IMR-90 (cell line): ENCODE data around the gene ADM2. TPM values are rescaled to one million over a fixed set of nuclear protein-coding genes. Genes with fewer than 3 reads are reported as not detected.

Source experiments
- ATAC-seq: fragments of 200-7000 bp; cut with Tn5 transposase; 2 replicates; pipeline ENCODE4 v1.9.1; 2020; ENCODE audit warnings: low read depth, mild to moderate bottlenecking, moderate library complexity
- BruUV-seq: library from RNA; stranded (reverse); fragments of 400-500 nt; replicated peaks from 2 replicates; lab custom pipeline; 2021; lab: Mats Ljungman, UMichigan
- CTCF ChIA-PET: fragments of 300-600 bp; formaldehyde crosslinking; extraction: SDS; loops from one replicate; lab custom pipeline; 2021; ENCODE audit warnings: antibody characterized with exemption; lab: Yijun Ruan, JAX
- POLR2A ChIA-PET: fragments of 300-600 bp; sonication (Branson Sonifier 250); formaldehyde crosslinking; loops from one replicate; lab custom pipeline; 2022; ENCODE audit warnings: antibody characterized with exemption; ENCODE audit not compliant: unreplicated experiment; lab: Charles Lee
- DNase-seq: peaks from one replicate; pipeline ENCODE4 v3.0.0; 2013
- H2AFZ ChIP-seq: replicated peaks from 2 replicates; pipeline ENCODE3; 2013; ENCODE audit warnings: low read length, mild to moderate bottlenecking; ENCODE audit not compliant: poor library complexity
- H2AK5ac ChIP-seq: 2 replicates; pipeline ENCODE4 v1.6.1; 2013; ENCODE audit warnings: low read depth, low read length, inconsistent platforms
- H2AK9ac ChIP-seq: replicated peaks from 2 replicates; pipeline ENCODE3; 2013; ENCODE audit warnings: mild to moderate bottlenecking, low read depth, low read length, moderate library complexity; ENCODE audit not compliant: poor library complexity
- H2BK120ac ChIP-seq: 2 replicates; pipeline ENCODE4 v1.6.1; 2013; ENCODE audit warnings: low read depth, low read length, inconsistent platforms
- H2BK15ac ChIP-seq: 3 replicates; pipeline ENCODE4 v1.6.1; 2013; ENCODE audit warnings: low read depth, low read length, inconsistent platforms
- H2BK20ac ChIP-seq: 2 replicates; pipeline ENCODE4 v1.6.1; 2013; ENCODE audit warnings: low read depth, mild to moderate bottlenecking, inconsistent platforms, low read length, moderate library complexity
- H2BK5ac ChIP-seq: 2 replicates; pipeline ENCODE4 v1.6.1; 2013; ENCODE audit warnings: mild to moderate bottlenecking, low read depth, low read length, inconsistent platforms; ENCODE audit not compliant: poor library complexity, severe bottlenecking
- H3K14ac ChIP-seq: replicated peaks from 2 replicates; pipeline ENCODE4 v1.6.1; 2013; ENCODE audit warnings: low read depth, low read length, inconsistent platforms
- H3K18ac ChIP-seq: 2 replicates; pipeline ENCODE4 v1.6.1; 2013; ENCODE audit warnings: low read depth, low read length, control low read depth
- H3K23ac ChIP-seq: 2 replicates; pipeline ENCODE4 v1.6.1; 2013; ENCODE audit warnings: low read depth, low read length, inconsistent platforms
- H3K27ac ChIP-seq: 2 replicates; pipeline ENCODE4 v1.5.1; 2013; ENCODE audit warnings: mild to moderate bottlenecking, control low read depth, low read length; ENCODE audit not compliant: insufficient read depth
- H3K27me3 ChIP-seq: 2 replicates; pipeline ENCODE4 v1.6.1; 2013; ENCODE audit warnings: low read length; ENCODE audit not compliant: control insufficient read depth, insufficient read depth
- H3K36me3 ChIP-seq: 2 replicates; pipeline ENCODE4 v1.6.1; 2013; ENCODE audit warnings: low read length, mixed read lengths; ENCODE audit not compliant: control insufficient read depth, insufficient read depth
- H3K4ac ChIP-seq: 2 replicates; pipeline ENCODE4 v1.6.1; 2013; ENCODE audit warnings: low read depth, low read length, inconsistent platforms
- H3K4me1 ChIP-seq: 2 replicates; pipeline ENCODE4 v1.6.1; 2013; ENCODE audit warnings: low read length, mixed read lengths; ENCODE audit not compliant: control insufficient read depth, insufficient read depth
- H3K4me2 ChIP-seq: 2 replicates; pipeline ENCODE4 v1.6.1; 2013; ENCODE audit warnings: low read depth, mild to moderate bottlenecking, control low read depth, low read length, moderate library complexity
- H3K4me3 ChIP-seq: 2 replicates; pipeline ENCODE4 v1.5.1; 2013; ENCODE audit warnings: low read depth, mild to moderate bottlenecking, control low read depth, low read length, moderate library complexity; ENCODE audit not compliant: insufficient read depth
- H3K56ac ChIP-seq: 2 replicates; pipeline ENCODE4 v1.6.1; 2013; ENCODE audit warnings: low read length, inconsistent platforms; ENCODE audit not compliant: insufficient read depth; ENCODE audit errors: extremely low read depth
- H3K79me1 ChIP-seq, 2 experiments: 2 replicates each; pipeline ENCODE4 v1.6.1; 2013; ENCODE audit warnings: low read length in 2 of 2, inconsistent platforms in 1 of 2, low read depth in 1 of 2
- H3K9ac ChIP-seq: 2 replicates; pipeline ENCODE4 v1.6.1; 2013; ENCODE audit warnings: low read depth, low read length, control low read depth
- H3K9me1 ChIP-seq: 2 replicates; pipeline ENCODE4 v1.6.1; 2013; ENCODE audit warnings: low read length, inconsistent platforms; ENCODE audit not compliant: insufficient read depth
- H3K9me3 ChIP-seq: 2 replicates; pipeline ENCODE4 v1.6.1; 2013; ENCODE audit warnings: low read length; ENCODE audit not compliant: control insufficient read depth, insufficient read depth
- H4K20me1 ChIP-seq: 2 replicates; pipeline ENCODE4 v1.6.1; 2013; ENCODE audit warnings: low read length, inconsistent platforms; ENCODE audit not compliant: insufficient read depth
- H4K5ac ChIP-seq: 2 replicates; pipeline ENCODE4 v1.6.1; 2013; ENCODE audit warnings: mild to moderate bottlenecking, low read depth, low read length, control low read depth
- H4K8ac ChIP-seq, 2 experiments: 2 replicates each; pipeline ENCODE4 v1.6.1; 2013; ENCODE audit warnings: low read depth in 2 of 2, low read length in 2 of 2, control low read depth in 1 of 2, inconsistent platforms in 1 of 2
- H4K91ac ChIP-seq: 2 replicates; pipeline ENCODE4 v1.6.1; 2013; ENCODE audit warnings: low read depth, low read length, inconsistent platforms; ENCODE audit not compliant: insufficient read depth
- BHLHE40 ChIP-seq: fragments of 150-350 bp; IDR thresholded peaks from 2 replicates; pipeline ENCODE4 v1.6.1; 2016; ENCODE audit warnings: mild to moderate bottlenecking, low read depth, low read length
- CEBPB ChIP-seq: IDR thresholded peaks from 2 replicates; pipeline ENCODE4 v1.6.1; 2012; ENCODE audit warnings: low read depth, low read length, improper control_type of control experiment
- CHD1 ChIP-seq: IDR thresholded peaks from 2 replicates; pipeline ENCODE4 v1.6.1; 2012; ENCODE audit warnings: low read depth, low read length, improper control_type of control experiment
- FOS ChIP-seq: fragments of 150-350 bp; IDR thresholded peaks from 2 replicates; pipeline ENCODE4 v1.6.1; 2016; ENCODE audit warnings: low read depth, low read length
- MAFK ChIP-seq: IDR thresholded peaks from 2 replicates; pipeline ENCODE4 v1.6.1; 2012; ENCODE audit warnings: low read depth, low read length, improper control_type of control experiment
- MXI1 ChIP-seq: IDR thresholded peaks from 2 replicates; pipeline ENCODE4 v1.6.1; 2012; ENCODE audit warnings: low read depth, mild to moderate bottlenecking, low read length, moderate library complexity, borderline replicate concordance
- NFE2L2 ChIP-seq: fragments of 150-350 bp; IDR thresholded peaks from 2 replicates; pipeline ENCODE4 v1.6.1; 2016; ENCODE audit warnings: low read depth, mild to moderate bottlenecking, low read length
- POLR2A ChIP-seq: IDR thresholded peaks from 2 replicates; pipeline ENCODE4 v1.6.1; 2012; ENCODE audit warnings: mild to moderate bottlenecking, low read depth, low read length
- RFX5 ChIP-seq: IDR thresholded peaks from 2 replicates; pipeline ENCODE4 v1.8.0; 2012; ENCODE audit warnings: low read depth, mild to moderate bottlenecking, low read length, moderate library complexity
- SMC3 ChIP-seq: fragments of 150-350 bp; IDR thresholded peaks from 2 replicates; pipeline ENCODE4 v1.6.1; 2016; ENCODE audit warnings: low read depth, mild to moderate bottlenecking, antibody characterized with exemption, low read length, moderate library complexity
- WGBS, 2 experiments: methylation state at CpG; one replicate each; pipeline versions ENCODE4 v1.1.5 to v1.1.7; 2013; ENCODE audit warnings: missing lambda C conversion rate in 2 of 2; ENCODE audit not compliant: insufficient read length in 1 of 2; ENCODE audit errors: extremely low coverage in 2 of 2; 5-methylcytosine and 5-hydroxymethylcytosine counted together
- dilution Hi-C: fragments of 300-500 bp; cut with HindIII; formaldehyde crosslinking; loops from one replicate; pipeline ENCODE4 v1.14.3; 2018; ENCODE audit warnings: low sequenced_read_pairs; ENCODE audit not compliant: unreplicated experiment
- in situ Hi-C: fragments of 300-500 bp; cut with MboI; formaldehyde crosslinking; loops from 3 replicates; pipeline ENCODE4 v1.14.3; 2019; ENCODE audit warnings: low sequenced_read_pairs, inconsistent platforms, mixed read lengths
- intact Hi-C: fragments of 100-400 bp; cut with micrococcal nuclease; formaldehyde crosslinking; loops from 2 replicates; pipeline ENCODE4 v1.10.0; 2022
- polyA plus RNA-seq, 3 experiments: library from polyadenylated mRNA; depleted of rRNA; stranded (reverse); fragments of >200 nt; gene quantifications; 2 replicates each; pipeline ENCODE4 v1.2.3, GENCODE V29; 2012; ENCODE audit warnings: low replicate concordance in 1 of 3
- total RNA-seq: library from RNA; depleted of rRNA; stranded (reverse); fragments of >200 nt; gene quantifications from 2 replicates; pipeline ENCODE4 v1.2.3, GENCODE V29; 2012
- TF ChIP-seq, protein P1 (sequence below): fragments of 150-350 bp; IDR thresholded peaks from 2 replicates; pipeline ENCODE4 v1.6.1; 2016; ENCODE audit warnings: low read depth, mild to moderate bottlenecking, low read length, moderate library complexity, borderline replicate concordance

The ADM2 gene
- total and polyA plus RNA-seq, 2 of the 4 experiments (the other 2 are of a cell fraction): 0.18 to 2.3 TPM

DNA sequence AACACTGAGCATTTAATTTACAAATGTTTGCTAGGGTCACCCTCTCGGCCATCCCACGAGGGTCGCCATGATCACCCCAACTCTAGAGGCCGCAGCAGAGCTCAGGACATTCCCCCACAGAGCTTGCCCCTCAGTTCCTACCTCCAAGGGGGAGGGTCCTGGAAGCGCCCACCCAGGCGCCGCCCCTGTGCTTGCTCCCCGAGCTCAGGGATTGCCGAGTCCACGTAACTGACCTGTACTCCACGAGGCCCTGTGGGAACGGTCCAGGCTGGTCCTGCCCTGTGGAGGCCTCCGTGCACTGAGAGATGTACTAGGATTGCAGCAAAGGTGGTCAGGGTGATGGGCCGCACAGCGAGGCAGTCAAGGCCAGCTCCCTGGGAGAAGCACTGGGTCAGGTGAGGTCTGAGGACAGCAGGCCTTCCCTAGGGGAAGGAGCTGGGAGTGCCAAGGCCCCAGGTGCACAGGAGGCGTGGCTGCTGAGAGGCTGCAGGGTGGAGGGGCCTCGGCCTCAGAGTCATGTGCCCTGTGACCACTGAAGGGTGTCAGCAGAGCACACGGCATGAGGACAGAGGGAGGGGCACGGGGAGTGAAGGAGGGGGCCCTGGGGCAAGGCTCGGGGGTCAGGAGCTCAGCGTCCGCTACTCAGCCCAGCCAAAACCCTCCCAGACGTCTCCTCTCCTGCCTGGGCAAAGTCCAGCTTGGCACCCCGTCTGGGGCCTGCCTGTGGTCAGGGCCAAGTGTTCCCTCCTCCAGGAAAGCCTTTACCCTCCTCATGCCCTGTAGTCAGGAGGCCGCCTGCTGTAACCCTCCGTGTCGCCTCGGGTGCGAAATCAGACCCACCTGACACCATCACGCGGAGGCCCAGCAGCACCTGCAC is 2.9 kb downstream of the ADM2 start:
- no peak overlapping the region for H3K27ac ChIP-seq
- peak overlapping the region; percentile 5 for H2AFZ ChIP-seq
- TF ChIP-seq NFE2L2 (no peak), MXI1 (no peak), BHLHE40 (no peak), CEBPB (no peak), MAFK (no peak), SMC3 (no peak), FOS (no peak), POLR2A (no peak), CHD1 (no peak), RFX5 (no peak)
- TF ChIP-seq, protein P1, sequence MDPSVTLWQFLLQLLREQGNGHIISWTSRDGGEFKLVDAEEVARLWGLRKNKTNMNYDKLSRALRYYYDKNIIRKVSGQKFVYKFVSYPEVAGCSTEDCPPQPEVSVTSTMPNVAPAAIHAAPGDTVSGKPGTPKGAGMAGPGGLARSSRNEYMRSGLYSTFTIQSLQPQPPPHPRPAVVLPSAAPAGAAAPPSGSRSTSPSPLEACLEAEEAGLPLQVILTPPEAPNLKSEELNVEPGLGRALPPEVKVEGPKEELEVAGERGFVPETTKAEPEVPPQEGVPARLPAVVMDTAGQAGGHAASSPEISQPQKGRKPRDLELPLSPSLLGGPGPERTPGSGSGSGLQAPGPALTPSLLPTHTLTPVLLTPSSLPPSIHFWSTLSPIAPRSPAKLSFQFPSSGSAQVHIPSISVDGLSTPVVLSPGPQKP: no peak
- H3K14ac ChIP-seq: no peak overlapping the region
- no TSS peak for BruUV-seq
- H3K9ac ChIP-seq: no peak overlapping the region
- H4K5ac ChIP-seq: no peak overlapping the region
- in situ Hi-C loops: no loop called here
- no peak overlapping the region for H4K8ac ChIP-seq
- ChIA-PET CTCF (no interaction called here), POLR2A (no interaction called here)
- H3K4me2 ChIP-seq: no peak overlapping the region
- H3K23ac ChIP-seq: no peak overlapping the region
- no peak overlapping the region for H3K56ac ChIP-seq
- H4K91ac ChIP-seq: no peak overlapping the region
- dilution Hi-C loops: no loop called here
- H3K27me3 ChIP-seq: peaks cover 17% of the 10 kb centered on the region
- no peak overlapping the region for H3K4me3 ChIP-seq
- DNase-seq: no peak
- WGBS, 2 experiments: 69% methylated on average over 5 of the region's 31 CpGs; no CpG with 5 or more reads in 1 of the 2 experiments
- no peak overlapping the region for H2AK5ac ChIP-seq
- intact Hi-C loops: no loop called here
- no peak overlapping the region for H2BK5ac ChIP-seq
- H3K4ac ChIP-seq: no peak overlapping the region
- H2BK15ac ChIP-seq: no peak overlapping the region
- no peaks in the 10 kb centered on the region; the same call in 1 of the 2 replicates for H3K9me1 ChIP-seq
- peaks cover 0 to 3% of the 10 kb centered on the region in 2 experiments; a peak in 1 of 4 replicates for H3K79me1 ChIP-seq
- no peak overlapping the region for H2BK120ac ChIP-seq
- H2BK20ac ChIP-seq: no peak overlapping the region
- H2AK9ac ChIP-seq: peak overlapping the region; percentile 6
- no peaks in the 10 kb centered on the region for H3K4me1 ChIP-seq
- no peaks in the 10 kb centered on the region; the same call in 1 of the 2 replicates for H4K20me1 ChIP-seq
- no peak overlapping the region for H3K18ac ChIP-seq
- no peaks in the 10 kb centered on the region for H3K9me3 ChIP-seq
- peaks cover 4% of the 10 kb centered on the region; the same call in 1 of the 2 replicates for H3K36me3 ChIP-seq
- ATAC-seq: no peak
